NCI-H345 treated with DMSO at 0.1 percent for 48 hours (cell line): Measurements from ENCODE around the gene HAPLN1.

Source experiments
- DNase-seq: peaks from one replicate; lab custom pipeline; 2025; ENCODE audit not compliant: unreplicated experiment; lab: John Stamatoyannopoulos, UW

Gene HAPLN1

DNA sequence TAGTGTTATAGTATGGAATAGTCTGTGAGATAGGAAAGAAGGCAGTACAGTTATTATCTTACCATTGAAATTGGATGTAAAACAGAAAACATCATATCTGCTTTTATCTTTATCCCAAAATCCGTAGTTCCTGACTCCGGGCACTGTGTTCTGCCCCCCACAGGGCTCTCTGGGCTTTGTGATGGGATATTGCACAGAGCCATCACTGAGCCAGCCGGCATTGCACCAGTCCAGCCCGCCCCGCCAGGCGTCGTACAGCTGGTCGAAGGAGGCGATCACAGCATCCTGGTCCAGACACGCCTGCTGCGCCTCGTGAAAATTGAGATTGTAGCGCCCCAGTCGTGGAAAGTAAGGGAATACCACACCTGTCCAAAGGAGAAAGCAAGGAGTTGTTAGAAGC is 76.4 kb downstream of the HAPLN1 start:
- DNase-seq = no peak

DNA sequence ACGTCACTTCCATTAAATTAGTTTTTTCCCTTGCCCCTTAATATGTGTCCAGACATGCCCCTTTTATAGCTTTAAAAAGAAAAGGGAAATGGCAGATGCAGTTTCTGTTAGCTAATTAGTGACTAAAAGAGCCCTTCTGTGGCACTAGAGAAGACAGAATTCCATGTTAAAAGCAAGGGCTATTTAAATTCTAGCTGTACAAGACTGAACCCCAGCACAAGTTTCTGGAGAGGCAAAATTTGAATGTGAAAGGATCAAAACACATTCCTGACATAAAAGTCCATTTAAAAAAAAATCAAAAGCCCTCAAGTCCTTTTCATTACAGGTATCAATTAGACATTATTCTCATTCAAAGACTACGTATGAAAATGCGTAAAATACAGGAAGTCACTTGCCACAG is 78.7 kb downstream of the HAPLN1 start:
- no peak for DNase-seq

DNA sequence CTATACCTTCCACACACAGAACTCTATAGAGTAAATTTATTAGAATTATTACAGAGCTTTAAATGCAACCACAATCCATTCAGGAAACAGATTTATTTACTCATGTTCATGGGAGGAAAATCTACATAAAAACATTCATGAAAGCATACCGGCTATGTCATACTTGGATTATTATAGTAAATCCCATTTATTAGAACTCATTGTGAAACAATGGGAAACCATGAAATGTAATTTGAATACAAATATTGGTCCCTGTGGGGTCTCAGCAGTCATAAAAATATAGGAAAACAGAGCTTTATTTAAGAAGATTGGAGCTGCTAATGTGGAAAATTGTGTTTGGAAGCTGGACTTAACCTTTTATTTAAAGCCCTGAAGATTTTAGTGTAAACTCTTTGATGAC is 80.7 kb downstream of the HAPLN1 start:
- DNase-seq = no peak

DNA sequence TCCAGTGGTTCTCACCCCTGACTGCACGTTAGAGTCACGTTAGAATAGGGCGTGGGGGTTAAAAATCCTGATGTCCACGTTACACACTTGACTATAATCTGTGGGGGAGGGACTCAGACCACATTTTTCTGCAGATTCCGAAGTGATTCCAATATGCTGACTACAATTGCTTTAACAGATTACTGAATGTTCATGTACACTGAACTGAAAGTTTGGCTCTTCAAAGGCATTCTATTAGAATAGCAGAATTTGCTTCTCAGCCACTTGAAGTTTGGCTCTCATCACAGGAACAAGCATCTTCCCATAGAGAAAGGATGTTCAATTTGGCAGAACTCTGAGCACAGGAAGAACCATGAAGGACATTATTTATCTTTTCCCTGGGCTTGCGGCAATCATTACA is 84.5 kb downstream of the HAPLN1 start:
- DNase-seq = no peak

DNA sequence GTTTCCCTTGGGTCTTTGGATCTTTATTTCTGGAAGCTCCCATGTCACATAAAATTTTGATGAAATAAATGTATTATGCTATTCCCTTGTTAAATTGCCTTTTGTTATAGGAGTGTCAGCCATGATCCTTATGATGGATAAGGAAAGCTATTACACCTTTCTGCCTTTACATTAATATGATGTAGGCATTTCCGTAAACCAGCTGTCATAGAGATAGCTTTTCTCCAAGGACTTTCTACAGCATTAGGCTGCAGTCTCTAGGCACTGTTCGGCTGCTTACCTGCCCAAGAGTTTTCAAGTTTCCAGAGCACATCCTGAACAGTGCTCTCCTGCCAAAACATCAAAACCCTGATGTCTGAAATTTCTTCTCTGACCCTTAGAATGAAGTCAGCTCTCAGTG is 87.4 kb downstream of the HAPLN1 start:
- DNase-seq = no peak

DNA sequence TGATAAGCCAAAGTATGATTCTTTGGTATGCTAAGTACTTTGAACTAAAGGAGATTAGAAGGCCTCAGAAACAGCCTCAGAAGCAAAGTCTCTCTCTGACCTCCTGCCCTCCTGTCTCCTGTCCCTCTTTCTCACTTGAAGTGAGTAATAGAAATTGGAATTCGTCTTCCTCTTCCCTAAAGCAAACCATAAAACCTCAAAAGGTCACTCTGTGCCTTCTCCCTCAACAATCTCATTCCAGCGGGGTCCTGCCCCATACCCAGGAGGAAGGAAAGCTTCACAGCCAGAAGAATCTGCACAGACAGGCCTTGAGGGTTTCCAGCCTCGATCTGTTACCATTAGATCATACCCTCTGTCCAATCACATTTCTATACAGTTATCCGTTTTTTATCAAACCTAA is 87.8 kb downstream of the HAPLN1 start:
- DNase-seq = no peak

DNA sequence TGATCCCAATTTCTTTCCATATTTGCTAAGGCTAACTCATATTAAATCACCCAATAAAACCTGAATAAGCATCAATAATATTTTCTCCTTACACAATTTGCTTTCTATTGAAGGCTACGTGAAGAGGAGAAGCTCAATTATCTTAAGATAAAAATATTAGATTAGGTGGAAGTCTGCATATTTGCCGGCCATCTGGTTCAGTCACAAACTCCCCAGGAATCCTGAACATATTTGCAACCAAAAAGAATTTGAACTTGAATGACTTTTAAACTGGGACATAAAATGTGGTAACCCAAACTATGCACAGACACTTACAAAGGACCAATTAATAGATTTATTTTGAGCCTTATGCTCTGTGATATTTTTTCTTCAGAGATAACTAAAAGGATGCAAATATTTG is 92.3 kb downstream of the HAPLN1 start:
- DNase-seq = no peak

DNA sequence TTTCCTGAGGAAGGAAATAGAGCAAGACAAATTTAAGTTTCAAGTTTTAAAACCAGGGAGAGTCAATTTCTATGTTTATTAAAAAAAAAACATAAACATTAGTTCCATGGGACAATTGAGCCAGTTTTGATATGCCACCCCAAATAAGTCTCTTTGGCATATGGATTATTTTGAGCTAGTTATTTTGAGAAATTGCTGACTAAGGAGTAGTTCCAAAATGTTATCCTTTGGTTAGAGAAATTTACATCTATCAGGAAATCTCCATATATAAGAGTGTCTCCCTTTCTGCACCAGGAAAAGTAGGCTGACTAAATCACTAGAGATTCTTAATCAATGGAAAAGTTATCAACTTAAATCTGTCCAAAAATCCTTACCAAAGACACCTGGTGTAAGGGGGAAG is 105.8 kb downstream of the HAPLN1 start:
- DNase-seq = no peak

DNA sequence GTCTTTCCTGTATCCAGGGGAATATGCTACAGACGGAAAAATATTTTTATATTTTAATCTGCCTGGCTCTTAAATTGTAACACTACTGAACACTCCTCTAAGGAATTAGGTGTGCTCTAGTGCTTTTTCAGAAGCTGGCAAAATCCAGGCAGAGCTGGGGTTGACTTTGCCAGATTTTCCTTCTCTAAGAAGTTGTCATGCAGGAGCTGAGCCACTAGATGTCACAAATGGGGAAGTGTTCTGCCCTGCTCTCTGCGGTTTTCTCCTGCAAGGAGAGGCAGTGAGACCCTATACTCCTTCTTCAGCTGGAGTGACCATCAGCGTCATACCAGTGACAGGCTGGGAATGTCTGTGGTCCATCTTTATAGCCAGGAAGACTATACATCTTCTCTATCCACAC is 112.5 kb downstream of the HAPLN1 start:
- peak; percentile 11 for DNase-seq

DNA sequence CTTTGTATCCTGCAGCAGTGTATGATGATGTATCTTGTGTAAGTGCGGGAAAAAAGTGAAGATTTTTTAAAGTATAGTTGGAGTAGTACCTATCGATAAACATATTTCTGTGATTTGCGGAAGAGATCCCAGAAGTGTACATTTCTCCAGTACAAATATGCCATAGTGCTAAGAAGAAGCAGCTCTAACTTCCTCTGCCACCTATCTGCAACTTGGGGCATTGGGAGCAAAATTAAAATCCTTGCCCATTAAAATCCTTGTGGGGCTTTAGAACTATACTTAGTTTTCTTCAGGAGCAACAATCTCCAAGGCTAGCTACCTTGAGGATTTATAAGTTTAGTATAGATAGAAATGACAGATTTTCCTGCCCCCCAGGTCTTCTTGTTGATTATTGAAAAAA is 125.4 kb downstream of the HAPLN1 start:
- no peak for DNase-seq

DNA sequence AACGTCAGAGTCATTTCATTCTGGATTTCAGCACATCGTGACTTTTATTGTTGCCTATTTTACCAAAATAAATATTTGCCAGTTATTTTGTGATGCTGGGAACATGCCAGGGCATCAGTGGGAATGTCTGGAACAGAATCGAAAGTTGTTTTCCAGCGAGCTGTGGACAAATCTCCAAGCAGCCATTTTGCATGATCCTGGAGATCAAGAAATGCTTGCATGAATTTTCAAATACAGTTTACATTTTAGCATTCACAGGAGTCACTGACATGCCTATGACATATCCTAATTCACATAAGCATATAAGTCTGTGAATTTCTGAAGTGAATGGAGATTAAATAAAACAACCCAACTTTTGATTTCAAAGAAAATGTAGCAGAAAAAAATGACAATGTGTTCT is 129.7 kb downstream of the HAPLN1 start:
- DNase-seq = peak; percentile 39

DNA sequence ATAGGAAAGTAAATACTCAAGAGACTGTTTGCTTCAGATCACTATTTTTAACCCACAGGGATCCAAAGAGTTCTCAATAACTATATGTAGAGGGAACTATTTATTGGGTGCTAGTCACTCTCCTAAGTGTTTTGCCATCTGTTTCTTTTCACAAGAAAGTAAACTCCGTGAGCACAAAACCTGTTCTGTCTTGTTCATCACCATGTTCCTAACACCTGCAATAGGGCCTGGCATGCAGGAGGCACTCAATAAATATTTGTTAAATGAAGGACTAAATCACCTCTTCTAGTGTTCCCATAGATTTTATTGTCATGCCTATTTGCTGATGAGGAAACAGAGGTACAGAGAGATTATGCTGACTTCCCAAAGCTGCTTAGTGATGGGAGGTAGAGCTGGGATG is 130.9 kb downstream of the HAPLN1 start:
- DNase-seq = peak; percentile 86
